BLaER1 (cell line): Measurements from ENCODE around the gene SLC4A5.

Source experiments
- H3K27ac ChIP-seq: shearing (Covaris generic); formaldehyde crosslinking; 2 replicates; pipeline ENCODE4 v1.8.1; 2022
- H3K27me3 ChIP-seq: shearing (Covaris generic); formaldehyde crosslinking; 2 replicates; pipeline ENCODE4 v1.8.1; 2022
- H3K36me3 ChIP-seq: shearing (Covaris generic); formaldehyde crosslinking; 2 replicates; pipeline ENCODE4 v1.8.1; 2022
- H3K4me1 ChIP-seq: shearing (Covaris generic); formaldehyde crosslinking; 2 replicates; pipeline ENCODE4 v1.8.1; 2022
- H3K4me2 ChIP-seq: shearing (Covaris generic); formaldehyde crosslinking; 2 replicates; pipeline ENCODE4 v1.8.1; 2022
- H3K4me3 ChIP-seq: shearing (Covaris generic); formaldehyde crosslinking; 2 replicates; pipeline ENCODE4 v1.8.1; 2022
- H3K9ac ChIP-seq: shearing (Covaris generic); formaldehyde crosslinking; 2 replicates; pipeline ENCODE4 v1.8.1; 2022
- H3K9me3 ChIP-seq: shearing (Covaris generic); formaldehyde crosslinking; 2 replicates; pipeline ENCODE4 v1.8.1; 2022
- H4K20me1 ChIP-seq: shearing (Covaris generic); formaldehyde crosslinking; 2 replicates; pipeline ENCODE4 v1.8.1; 2022
- Cebpa-rat ChIP-seq: shearing (Covaris generic); IDR thresholded peaks from 2 replicates; pipeline ENCODE4 v1.8.1; 2022

Gene SLC4A5

DNA sequence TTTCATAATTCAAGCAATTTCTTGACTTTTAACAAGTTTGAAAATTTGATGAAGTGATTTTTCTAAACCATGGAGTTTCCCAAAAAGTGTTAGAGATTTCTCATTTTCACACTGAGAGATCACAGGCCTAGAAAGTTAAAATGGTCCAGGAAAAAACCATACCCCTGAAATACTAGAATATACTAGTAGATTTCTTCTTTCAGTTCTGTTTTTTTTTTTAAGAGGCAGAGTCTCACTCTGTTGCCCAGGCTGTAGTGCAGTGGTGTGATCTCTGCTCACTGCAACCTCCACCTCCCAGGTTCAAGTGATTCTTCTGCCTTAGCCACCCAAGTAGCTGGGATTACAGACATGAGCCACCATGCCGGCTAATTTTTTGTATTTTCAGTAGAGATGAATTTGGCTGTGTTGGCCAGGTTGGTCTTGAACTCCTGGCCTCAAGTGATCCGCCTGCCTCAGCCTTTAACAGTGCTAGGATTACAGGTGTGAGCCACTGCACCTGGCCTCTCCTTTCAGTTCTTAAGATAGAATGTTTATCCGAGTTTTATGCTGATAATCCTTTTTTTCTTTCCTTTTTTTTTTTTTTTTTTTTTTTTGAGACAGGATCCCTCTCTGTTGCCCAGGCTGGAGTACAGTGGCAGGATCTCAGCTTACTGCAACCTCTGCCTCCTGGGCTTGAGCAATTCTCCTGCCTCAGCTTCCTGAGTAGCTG lies 130.4 kb downstream of the SLC4A5 start:
- TF ChIP-seq Cebpa-rat: no peak
- H3K27ac ChIP-seq: no peak overlapping the region
- H3K4me3 ChIP-seq: no peak overlapping the region
- no peak overlapping the region for H3K4me2 ChIP-seq
- peaks cover 100% of the 10 kb centered on the region for H3K36me3 ChIP-seq
- H4K20me1 ChIP-seq: peaks cover 54% of the 10 kb centered on the region
- H3K27me3 ChIP-seq: no peaks in the 10 kb centered on the region
- H3K9ac ChIP-seq: no peak overlapping the region
- no peaks in the 10 kb centered on the region for H3K9me3 ChIP-seq
- no peaks in the 10 kb centered on the region for H3K4me1 ChIP-seq

DNA sequence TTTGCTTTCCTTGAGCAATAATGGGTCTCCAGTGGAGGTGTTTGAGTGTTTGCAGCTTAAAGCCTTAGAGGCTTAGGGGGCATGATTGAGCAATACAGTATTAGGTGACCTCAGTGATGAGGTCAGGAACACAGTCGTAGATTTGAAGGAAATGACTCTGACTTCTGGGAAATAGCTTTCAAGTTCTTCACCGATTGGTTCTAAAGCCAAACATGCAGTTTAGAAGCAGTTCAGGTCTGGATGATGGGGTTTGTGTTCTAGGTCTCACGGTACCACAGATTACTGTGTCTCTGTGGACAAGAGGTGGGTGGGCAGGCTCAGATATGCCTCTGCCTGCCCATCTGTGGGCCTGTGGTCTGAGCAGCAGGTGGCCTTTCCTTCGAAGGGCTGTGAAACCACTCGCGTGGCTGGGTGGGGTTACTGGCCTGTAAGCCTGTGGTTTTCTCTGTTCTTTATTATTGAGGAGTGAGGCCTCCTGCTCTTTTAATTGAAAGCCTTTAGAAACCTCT lies 137.0 kb downstream of the SLC4A5 start:
- Histone ChIP-seq H4K20me1 (peaks cover 88% of the 10 kb centered on the region), H3K27me3 (no peaks in the 10 kb centered on the region), H3K27ac (peak overlapping the region; percentile 51), H3K4me3 (no peak overlapping the region), H3K9ac (peak overlapping the region; percentile 30; the same call in 1 of the 2 replicates), H3K36me3 (peaks cover 98% of the 10 kb centered on the region), H3K9me3 (no peaks in the 10 kb centered on the region), H3K4me1 (peaks cover 39% of the 10 kb centered on the region), H3K4me2 (peak overlapping the region; percentile 53)
- peak; percentile 64; the same call in 1 of the 2 replicates for TF ChIP-seq Cebpa-rat

- Histone ChIP-seq H4K20me1 (peaks cover 94% of the 10 kb centered on the region), H3K9ac (peak overlapping the region; percentile 30)
Observed at GRCh38 chr2:74205596-74205995, 137.6 kb downstream of the SLC4A5 start.

GRCh38 chr2:74205113-74205512 lies 138.1 kb downstream of the SLC4A5 start:
- Histone ChIP-seq H3K27ac (no peak overlapping the region), H4K20me1 (peaks cover 99% of the 10 kb centered on the region), H3K9me3 (no peaks in the 10 kb centered on the region), H3K9ac (peak overlapping the region; percentile 30; the same call in 1 of the 2 replicates), H3K36me3 (peaks cover 92% of the 10 kb centered on the region), H3K27me3 (no peaks in the 10 kb centered on the region), H3K4me3 (no peak overlapping the region), H3K4me2 (peak overlapping the region; percentile 53), H3K4me1 (peaks cover 50% of the 10 kb centered on the region)
- no peak for TF ChIP-seq Cebpa-rat

More at GRCh38 chr2:74205596-74205995, 137.6 kb downstream of the SLC4A5 start:
- Histone ChIP-seq H3K27me3 (no peaks in the 10 kb centered on the region), H3K36me3 (peaks cover 96% of the 10 kb centered on the region), H3K4me3 (no peak overlapping the region), H3K27ac (peak overlapping the region; percentile 51), H3K9me3 (no peaks in the 10 kb centered on the region), H3K4me1 (peaks cover 46% of the 10 kb centered on the region), H3K4me2 (peak overlapping the region; percentile 53)
- no peak for TF ChIP-seq Cebpa-rat

- no peaks in the 10 kb centered on the region for H3K27me3 ChIP-seq
- H3K4me1 ChIP-seq: peaks cover 56% of the 10 kb centered on the region
- no peak for TF ChIP-seq Cebpa-rat
- H4K20me1 ChIP-seq: peaks cover 100% of the 10 kb centered on the region
- no peak overlapping the region for H3K4me3 ChIP-seq
- peak overlapping the region; percentile 32; the same call in 1 of the 2 replicates for H3K4me2 ChIP-seq
- H3K9me3 ChIP-seq: no peaks in the 10 kb centered on the region
- peaks cover 85% of the 10 kb centered on the region for H3K36me3 ChIP-seq
- H3K9ac ChIP-seq: no peak overlapping the region
- no peak overlapping the region for H3K27ac ChIP-seq
Observed at GRCh38 chr2:74204436-74204835, 138.8 kb downstream of the SLC4A5 start.

DNA sequence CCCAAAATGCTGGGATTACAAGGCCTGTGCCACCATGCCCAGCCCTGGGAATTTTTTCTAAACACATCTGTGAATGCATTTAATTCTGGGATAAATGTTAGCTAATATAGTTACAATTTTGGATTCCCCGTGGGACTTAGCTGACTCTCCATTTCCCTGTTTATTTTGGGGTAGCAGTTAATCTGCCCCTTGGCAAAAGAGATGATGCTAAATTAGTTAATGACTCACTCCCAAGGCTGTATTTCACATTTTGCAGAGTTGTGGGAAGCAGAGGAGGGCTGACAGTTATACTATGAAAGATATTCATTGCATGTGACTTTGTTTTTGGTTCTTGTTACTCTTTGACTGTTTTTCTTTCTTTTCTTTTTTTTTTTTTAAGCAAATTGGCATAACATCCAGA lies 141.6 kb downstream of the SLC4A5 start:
- H3K9ac ChIP-seq: peak overlapping the region; percentile 35; the same call in 1 of the 2 replicates
- H3K27me3 ChIP-seq: no peaks in the 10 kb centered on the region
- peaks cover 56% of the 10 kb centered on the region for H3K36me3 ChIP-seq
- H3K27ac ChIP-seq: no peak overlapping the region
- peaks cover 59% of the 10 kb centered on the region for H3K4me1 ChIP-seq
- no peak for TF ChIP-seq Cebpa-rat
- peak overlapping the region; percentile 93 for H3K4me2 ChIP-seq
- H3K9me3 ChIP-seq: no peaks in the 10 kb centered on the region
- H3K4me3 ChIP-seq: no peak overlapping the region
- peaks cover 76% of the 10 kb centered on the region for H4K20me1 ChIP-seq

DNA sequence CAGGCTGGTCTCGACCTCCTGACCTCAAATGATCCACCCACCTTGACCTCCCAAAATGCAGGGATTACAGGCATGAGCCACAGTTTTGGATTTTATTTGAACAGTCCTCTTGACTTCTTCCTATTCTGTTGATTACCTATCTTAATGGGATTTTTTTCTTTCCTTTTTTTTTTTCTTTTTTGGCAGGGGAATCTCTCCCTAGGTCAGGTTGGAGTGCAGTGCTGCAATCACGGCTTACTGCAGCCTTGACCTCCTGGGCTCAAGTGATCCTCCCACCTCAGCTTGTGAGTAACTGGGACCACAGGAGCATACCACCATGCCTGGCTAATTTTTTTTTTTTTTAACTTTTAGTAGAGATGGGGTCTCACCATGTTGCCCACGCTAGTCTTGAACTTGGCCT lies 142.0 kb downstream of the SLC4A5 start:
- TF ChIP-seq Cebpa-rat: no peak
- Histone ChIP-seq H3K9ac (peak overlapping the region; percentile 35; the same call in 1 of the 2 replicates), H3K36me3 (peaks cover 52% of the 10 kb centered on the region), H3K27ac (no peak overlapping the region), H3K4me1 (peaks cover 55% of the 10 kb centered on the region), H3K27me3 (no peaks in the 10 kb centered on the region), H4K20me1 (peaks cover 72% of the 10 kb centered on the region), H3K4me3 (0 out of 2 replicates have a peak overlapping the region, but pooled peaks have one; percentile 9), H3K4me2 (peak overlapping the region; percentile 93), H3K9me3 (no peaks in the 10 kb centered on the region)

DNA sequence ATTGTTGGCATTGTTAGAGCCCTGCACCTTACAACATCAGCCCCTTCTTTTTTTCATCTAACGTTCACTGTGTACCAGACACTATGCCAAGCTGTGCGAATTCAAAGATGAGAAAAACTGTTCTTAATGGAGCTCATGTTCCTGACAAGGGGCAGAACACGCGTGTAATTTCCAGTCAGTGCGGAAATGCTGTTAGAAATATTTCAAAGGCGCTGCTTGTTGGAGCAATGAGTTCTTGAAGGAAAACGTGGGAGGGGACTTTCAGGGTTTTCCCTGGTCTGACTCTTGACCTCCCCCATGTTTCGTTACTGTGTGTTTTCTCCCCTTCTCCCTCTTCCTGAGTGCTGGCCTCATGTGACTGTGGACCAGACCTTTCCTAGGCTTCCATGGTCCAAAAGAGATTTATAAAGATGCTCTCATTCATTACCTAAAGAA lies 143.3 kb downstream of the SLC4A5 start:
- Histone ChIP-seq H3K27ac (peak overlapping the region; percentile 100), H3K4me3 (peak overlapping the region; percentile 92), H3K27me3 (no peaks in the 10 kb centered on the region), H3K9me3 (no peaks in the 10 kb centered on the region), H4K20me1 (peaks cover 59% of the 10 kb centered on the region), H3K4me1 (peaks cover 42% of the 10 kb centered on the region), H3K4me2 (peak overlapping the region; percentile 93), H3K36me3 (peaks cover 39% of the 10 kb centered on the region), H3K9ac (peak overlapping the region; percentile 100)
- TF ChIP-seq Cebpa-rat: no peak

GRCh38 chr2:74199275-74199701 lies 143.9 kb downstream of the SLC4A5 start:
- Histone ChIP-seq H3K9ac (peak overlapping the region; percentile 100), H4K20me1 (peaks cover 53% of the 10 kb centered on the region), H3K4me2 (peak overlapping the region; percentile 93), H3K9me3 (no peaks in the 10 kb centered on the region), H3K36me3 (peaks cover 33% of the 10 kb centered on the region), H3K27me3 (no peaks in the 10 kb centered on the region), H3K4me3 (peak overlapping the region; percentile 92), H3K4me1 (peaks cover 36% of the 10 kb centered on the region), H3K27ac (peak overlapping the region; percentile 100)
- 0 out of 2 replicates have a peak, but pooled peaks have one; percentile 7 for TF ChIP-seq Cebpa-rat
